NCI-H1694 treated with DMSO at 0.1 percent for 48 hours (cell line): Measurements from ENCODE around the gene ZNF28.
A peak's percentile ranks its signal among the peaks of the same experiment; 100 is the strongest.
"Not testable (repeated sequence)": the region's sequence is repeated elsewhere in the genome, so short reads cannot be mapped to it uniquely, and the experiment has no call there.

Experiments used
- DNase-seq: peaks from one replicate; lab custom pipeline; 2025; lab: John Stamatoyannopoulos, UW

The ZNF28 gene

DNA sequence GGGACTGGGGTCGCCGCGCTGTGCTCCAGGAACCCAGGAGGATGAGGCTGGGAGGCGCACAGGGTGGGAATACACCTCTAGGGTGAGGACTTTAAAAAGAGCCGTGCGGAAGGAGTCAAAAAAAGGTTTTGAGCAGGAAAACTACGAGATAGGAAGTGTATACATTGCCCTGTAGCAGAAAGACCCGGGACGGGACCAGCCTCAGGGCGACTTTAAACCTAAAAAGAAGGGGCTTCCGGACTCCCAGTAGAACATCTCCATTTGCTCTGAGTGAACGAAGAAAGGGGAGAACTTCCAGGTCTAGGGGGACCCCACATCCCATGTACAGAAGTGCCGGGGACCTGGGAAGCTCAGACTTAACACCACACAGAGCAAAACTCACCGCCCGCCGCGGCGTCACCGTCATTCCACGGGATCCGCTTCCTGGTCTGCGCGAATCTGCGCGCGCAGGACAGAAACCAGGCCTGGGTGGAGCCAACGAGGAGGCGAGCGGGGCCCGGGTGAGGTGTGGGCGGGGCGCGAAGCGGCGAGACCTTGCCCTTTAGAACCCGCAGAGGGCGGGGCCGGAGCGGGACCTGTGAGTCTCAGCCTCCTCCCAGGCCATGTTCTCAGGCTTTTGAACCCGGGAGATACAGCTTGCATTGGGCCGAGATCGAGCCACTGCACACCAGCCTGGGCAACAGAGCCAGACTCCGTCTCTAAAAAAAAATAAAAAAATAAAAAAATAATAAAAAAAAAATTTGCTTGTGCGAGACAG is at the start of gene ZNF28:
ZNF28 (minus strand) TSS at position 430 of the 757 bp plus-strand sequence. CDS start 3,675 bp downstream, outside the sequence.
- DNase-seq: peak; percentile 9

DNA sequence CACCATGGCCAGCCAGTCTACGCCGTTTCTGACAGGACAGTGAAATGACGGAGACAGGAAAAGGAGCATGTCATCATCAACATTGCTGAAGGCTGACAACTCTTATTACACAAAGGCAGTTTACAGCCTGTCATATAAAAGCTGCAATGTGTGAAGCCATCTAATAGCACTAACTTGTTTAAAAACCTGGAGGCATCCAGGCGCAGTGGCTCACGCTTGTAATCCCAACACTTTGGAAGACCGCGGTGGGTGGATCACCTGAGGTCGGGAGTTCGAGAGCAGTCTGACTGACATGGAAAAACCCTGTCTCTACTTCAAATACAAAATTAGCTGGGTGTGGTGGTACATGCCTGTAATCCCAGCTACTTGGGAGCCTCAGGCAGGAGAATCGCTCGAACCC is 46.6 kb upstream of the ZNF28 start:
- not testable (repeated sequence) for DNase-seq

DNA sequence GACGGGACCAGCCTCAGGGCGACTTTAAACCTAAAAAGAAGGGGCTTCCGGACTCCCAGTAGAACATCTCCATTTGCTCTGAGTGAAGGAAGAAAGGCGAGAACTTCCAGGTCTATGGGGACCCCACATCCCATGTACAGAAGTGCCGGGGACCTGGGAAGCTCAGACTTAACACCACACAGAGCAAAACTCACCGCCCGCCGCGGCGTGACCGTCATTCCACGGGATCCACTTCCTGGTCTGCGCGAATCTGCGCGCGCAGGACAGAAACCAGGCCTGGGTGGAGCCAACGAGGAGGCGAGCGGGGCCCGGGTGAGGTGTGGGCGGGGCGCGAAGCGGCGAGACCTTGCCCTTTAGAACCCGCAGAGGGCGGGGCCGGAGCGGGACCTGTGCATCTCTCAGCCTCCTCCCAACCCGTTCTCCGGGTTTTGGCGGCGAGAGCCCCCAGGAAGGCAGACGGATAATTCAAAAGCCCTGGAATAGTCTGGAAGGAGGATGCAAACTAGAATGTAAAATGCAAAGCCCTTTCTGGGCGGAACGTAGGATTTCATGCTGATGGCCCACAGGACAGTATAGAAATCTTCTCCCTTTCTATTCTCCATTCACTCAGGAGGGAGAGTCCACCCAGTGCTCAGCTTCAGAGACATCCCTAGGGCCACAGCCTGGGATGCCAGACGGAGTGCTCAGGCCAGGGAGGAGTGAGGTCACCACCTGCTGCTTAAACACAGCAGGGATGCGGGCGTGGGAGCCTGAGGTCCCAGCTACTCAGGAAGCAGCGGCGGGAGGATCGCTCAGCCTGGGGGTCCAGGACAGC is 36.2 kb upstream of the ZNF28 start, which contains the start of gene ZNF468:
ZNF468 (minus strand) TSS at position 242 of the 814 bp plus-strand sequence. CDS start 3,347 bp downstream, outside the sequence.
- DNase-seq: peak; percentile 6

DNA sequence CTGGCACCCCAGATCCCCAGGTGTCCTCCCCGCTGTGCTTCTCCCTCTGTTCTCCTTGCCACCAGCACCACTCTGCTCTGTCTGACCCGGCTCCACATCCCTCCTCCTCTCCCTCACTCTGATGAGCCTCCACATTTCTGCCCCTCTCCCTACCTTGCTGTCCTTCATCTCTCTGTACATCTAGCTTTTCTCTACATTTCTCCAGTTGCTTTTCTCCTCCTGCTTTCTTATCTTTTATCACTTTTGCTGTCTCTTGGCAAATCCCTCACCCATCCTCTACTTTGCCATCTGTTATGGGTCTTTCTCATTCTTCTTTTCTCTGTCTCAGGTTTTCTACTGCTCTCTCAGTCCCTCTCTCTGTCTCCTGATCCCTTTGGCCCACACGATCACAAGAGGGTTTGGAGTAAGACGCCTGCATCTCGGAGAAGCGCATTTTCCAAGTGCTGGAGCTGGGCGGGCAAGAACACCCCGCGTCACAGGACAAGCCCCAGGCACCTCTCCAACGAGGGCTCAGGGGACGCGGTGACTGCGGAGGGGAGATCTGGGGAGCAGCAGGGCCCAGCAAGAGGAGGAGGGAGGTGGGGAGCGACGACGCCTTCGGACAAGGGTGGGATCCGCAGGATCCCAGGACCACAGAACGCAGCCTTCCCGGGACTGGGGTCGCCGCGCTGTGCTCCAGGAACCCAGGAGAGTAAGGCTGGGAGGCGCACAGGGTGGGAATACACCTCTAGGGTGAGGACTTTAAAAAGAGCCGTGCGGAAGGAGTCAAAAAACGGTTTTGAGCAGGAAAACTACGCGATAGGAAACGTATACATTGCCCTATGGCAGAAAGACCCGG is 35.3 kb upstream of the ZNF28 start:
- not testable (repeated sequence) for DNase-seq

DNA sequence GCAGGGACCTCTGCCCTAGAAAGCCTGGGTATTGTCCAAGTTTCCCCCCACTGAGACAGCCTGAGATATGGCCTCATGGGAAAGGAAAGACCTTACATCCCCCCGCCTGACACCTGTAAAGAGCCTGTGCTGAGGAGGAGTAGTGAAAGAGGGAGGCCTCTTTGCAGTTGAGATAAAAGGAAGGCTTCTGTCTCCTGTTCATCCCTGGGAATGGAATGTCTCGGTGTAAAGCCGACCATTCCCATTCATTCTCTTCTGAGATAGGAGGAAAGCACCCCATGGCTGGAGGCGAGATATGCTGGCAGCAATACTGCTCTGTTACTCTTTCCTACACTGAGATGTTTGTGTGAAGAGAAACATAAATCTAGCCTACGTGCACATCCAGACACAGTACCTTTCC is 25.9 kb upstream of the ZNF28 start:
- not testable (repeated sequence) for DNase-seq

DNA sequence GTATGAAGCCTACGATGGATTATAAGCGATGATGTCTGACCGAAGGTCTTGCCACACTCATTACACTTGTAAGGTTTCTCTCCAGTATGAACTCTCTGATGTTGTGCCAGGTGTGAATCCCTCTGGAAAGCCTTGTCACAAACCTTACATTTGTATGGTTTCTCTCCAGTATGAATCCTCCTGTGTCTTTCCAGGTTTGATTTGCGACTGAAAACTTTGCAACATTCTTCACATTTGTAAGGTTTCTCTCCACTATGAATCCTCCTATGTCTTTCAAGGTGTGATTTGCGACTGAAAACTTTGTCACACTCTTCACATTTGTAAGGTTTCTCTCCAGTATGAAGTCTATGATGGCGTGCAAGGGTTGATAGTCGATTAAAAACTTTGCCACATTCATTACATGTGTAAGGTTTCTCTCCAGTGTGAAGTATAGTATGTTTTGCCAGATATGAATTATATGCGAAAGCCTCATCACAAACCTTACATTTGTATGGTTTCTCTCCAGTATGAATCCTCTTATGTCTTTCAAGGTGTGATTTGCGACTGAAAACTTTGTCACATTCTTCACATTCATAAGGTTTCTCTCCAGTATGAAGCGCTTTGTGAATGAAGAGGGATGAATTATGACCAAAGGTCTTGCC is 19.5 kb upstream of the ZNF28 start:
- not testable (repeated sequence) for DNase-seq

DNA sequence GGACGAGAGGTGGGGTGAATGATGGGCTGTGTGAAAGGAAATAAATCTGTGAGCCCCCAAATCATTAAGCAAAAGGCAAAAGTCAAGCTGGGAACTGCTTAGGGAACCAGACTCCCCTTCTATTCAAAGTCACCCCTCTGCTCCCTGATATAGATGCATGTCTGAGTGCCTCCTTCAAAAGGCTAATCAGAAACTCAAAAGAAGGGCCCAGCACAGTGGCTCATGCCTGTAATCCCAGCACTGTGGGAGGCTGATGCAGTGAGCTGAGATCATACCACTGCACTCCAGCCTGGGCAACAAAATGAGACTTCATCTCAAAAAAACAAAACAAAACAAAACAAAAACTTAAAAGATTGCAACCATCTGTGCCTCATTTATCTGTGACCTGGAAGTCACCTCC is 12.9 kb upstream of the ZNF28 start:
- not testable (repeated sequence) for DNase-seq

DNA sequence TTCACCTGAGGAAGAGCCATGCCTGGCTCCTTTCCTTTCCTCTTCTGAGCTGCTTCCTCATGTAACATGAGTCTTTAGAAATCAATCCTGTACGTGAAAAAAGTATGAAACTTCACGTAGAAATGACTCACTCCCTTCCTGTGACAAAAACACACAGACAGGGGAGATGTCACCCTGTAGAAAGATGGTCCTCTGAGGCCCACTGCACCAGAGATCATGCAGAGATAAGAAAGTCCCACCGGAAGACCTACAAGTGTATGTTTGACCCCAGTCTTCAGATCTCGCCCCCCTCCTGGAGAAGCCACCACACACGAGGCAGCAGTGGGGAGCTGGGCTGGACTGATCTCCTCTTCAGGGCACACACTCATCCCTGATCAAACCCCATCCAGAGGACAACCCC is 12.1 kb upstream of the ZNF28 start:
- DNase-seq: not testable (repeated sequence)

DNA sequence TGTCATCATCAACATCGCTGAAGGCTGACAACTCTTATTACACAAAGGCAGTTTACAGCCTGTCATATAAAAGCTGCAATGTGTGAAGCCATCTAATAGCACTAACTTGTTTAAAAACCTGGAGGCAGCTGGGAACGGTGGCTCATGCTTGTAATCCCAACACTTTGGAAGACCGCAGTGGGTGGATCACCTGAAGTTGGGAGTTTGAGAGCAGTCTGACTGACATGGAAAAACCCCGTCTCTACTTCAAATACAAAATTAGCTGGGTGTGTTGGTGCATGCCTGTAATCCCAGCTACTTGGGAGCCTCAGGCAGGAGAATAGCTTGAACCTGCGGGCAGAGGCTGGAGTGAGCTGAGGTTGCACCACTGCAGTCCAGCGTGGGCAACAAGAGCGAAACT is 8.4 kb upstream of the ZNF28 start:
- DNase-seq: not testable (repeated sequence)

DNA sequence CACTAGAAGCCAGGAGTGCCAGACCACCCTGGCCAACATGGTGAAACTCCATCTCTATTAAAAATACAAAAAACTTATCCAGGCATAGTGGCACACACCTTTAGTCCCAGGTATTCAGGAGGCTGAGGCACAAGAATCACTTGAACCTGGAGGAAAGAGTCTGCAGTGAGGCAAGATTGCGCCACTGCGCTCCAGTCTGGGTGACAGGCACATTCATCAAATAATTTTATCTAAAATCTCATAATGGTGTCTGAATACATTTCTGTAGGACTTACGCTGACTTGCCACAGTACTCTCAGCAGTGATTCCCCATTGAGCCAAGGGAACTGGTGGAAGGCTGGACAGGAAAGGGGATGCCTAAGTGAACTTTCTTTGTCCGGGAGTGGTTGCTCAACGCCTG is 4.3 kb upstream of the ZNF28 start:
- DNase-seq: no peak

DNA sequence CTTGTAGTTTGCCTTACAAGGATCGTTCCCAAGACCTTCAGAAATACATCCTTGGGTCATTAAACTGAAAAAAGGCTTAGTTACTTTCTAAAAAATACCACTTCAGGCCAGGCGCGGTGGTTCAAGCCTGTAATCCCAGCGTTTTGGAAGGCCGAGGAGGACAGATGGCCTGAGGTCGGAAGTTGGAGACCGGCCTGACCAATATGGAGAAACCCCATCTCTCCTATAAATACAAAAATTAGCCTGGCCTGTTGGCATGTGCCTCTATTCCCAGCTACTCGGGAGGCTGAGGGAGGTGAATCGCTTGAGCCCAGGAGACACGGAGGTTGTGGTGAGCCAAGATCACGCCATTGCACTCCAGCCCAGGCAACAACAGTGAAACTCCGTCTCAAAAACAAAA is 2.2 kb upstream of the ZNF28 start:
- no peak for DNase-seq

DNA sequence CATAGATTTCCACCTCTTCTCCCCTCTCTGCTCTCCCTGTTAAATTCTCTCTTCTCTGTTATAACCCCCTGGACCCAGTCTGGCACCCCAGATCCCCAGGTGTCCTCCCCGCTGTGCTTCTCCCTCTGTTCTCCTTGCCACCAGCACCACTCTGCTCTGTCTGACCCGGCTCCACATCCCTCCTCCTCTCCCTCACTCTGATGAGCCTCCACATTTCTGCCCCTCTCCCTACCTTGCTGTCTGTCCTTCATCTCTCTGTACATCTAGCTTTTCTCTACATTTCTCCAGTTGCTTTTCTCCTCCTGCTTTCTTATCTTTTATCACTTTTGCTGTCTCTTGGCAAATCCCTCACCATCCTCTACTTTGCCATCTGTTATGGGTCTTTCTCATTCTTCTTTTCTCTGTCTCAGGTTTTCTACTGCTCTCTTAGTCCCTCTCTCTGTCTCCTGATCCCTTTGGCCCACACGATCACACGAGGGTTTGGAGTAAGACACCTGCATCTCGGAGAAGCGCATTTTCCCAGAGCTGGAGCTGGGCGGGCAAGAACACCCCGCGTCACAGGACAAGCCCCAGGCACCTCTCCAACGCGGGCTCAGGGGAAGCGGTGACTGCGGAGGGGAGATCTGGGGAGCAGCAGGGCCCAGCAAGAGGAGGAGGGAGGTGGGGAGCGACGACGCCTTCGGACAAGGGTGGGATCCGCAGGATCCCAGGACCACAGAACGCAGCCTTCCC is 795 bp downstream of the ZNF28 start:
- not testable (repeated sequence) for DNase-seq

DNA sequence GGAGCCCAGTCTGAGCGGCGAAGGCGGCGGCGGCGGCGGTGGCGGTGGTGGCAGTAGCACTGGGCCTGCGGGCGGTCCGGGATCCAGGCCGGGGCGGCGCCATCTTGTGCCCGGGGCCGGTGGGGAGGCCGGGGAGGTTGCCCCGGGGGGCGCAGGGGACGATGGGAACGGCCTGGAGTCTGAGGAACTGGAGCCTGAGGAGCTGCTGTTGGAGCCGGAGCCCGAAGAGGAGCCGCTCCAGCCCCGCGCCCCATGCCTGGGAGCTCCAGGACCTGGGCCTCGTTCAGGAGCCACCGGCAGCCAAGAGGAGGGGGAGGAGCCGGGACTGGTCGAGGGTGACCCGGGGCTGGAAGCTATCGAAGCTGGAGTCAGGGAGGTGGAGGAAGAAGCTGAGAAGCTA is 11.6 kb downstream of the ZNF28 start:
- DNase-seq: no peak

DNA sequence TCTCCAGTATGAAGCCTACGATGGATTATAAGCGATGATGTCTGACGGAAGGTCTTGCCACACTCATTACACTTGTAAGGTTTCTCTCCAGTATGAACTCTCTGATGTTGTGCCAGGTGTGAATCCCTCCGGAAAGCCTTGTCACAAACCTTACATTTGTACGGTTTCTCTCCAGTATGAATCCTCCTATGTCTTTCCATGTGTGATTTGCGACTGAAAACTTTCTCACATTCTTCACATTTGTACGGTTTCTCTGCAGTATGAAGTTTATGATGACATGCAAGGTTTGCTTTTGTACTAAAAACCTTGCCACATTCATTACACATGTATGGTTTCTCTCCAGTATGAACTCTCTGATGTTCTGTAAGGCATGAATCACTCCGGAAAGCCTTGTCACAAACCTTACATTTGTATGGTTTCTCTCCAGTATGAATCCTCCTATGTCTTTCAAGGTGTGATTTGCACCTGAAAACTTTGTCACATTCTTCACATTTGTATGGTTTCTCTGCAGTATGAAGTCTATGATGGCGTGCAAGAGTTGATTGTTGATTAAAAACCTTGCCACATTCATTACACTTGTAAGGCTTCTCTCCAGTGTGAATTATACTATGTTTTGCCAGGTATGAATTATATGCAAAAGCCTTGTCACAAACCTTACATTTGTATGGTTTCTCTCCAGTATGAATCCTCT is 21.3 kb downstream of the ZNF28 start:
- not testable (repeated sequence) for DNase-seq

DNA sequence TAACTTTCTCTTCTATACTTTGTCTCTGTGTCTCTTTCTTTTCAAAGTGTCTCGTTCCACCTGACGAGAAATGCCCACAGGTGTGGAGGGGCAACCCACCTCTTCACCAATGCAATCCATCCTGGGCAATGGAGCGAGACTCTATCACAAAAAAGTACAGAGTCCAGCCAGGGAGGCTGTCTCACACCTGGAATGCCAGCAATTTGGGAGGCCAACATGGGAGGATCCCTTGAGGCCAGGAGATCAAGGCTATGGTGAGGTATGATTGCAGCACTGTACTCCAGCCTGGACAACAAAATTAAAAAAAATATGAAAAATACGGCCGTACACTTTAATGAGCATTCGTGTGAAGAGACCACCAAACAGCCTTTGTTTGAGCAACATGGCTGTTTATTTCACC is 32.0 kb downstream of the ZNF28 start:
- no peak for DNase-seq

DNA sequence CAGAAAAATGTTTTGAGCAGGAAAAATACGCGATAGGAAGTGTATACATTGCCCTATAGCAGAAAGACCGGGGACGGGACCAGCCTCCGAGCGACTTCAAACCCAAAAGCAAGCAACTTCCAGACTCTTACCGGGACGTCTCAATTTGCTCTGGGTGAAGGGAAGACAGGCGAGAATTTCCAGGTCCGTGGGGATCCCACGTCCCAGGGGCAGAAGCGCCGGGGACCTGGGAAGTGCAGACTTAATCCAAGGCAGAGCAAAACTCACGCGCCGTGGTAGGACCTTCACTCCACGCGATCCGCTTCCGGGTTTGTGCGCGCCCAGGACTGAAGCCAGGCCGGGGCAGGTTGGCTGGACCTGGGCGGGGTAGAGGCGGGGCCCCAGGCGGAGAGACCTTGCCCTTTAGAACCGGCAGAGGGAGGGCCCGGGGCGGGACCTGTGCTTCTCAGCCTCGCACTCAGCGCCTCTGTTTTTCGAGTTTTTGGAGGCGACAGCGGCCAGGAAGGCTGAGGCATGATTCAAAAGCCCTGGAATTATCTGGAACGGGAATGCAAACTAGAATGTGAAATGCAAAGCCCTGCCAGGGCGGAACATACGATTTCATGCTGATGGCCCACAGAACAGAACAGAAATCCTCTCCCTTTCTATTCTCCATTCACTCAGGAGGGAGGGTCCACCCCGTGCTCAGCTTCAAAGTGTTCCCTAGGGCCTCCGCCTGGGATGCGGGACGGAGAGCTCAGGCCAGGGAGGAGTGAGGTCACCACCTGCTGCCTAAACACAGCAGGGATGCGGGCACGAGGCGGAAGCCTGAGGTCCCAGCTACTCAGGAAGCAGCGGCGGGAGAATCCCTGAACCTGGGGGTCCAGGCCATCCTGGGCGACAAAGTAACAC is 34.7 kb downstream of the ZNF28 start, which contains the start of gene ZNF600:
ZNF600 (minus strand) TSS at position 328 of the 891 bp plus-strand sequence. CDS start 7,903 bp downstream, outside the sequence.
- DNase-seq: not testable (repeated sequence)

DNA sequence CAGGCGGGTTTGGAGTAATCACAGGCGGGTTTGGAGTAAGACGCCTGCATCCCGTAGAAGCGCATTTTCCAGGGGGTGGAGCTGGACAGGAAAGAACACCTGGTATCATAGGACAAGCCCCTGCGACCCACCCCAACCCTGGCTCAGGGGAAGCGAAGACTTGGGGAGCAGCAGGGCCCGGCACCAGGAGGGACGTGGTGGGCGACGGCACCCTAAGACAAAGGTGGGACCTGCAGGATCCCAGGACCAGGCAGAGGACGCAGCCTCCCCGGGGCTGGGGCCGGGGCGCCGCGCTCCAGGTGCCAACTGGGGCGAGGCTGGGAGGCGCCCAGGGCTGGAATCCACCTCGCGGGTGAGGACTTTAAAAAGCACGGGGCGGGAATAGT is 35.4 kb downstream of the ZNF28 start:
- DNase-seq: no peak

DNA sequence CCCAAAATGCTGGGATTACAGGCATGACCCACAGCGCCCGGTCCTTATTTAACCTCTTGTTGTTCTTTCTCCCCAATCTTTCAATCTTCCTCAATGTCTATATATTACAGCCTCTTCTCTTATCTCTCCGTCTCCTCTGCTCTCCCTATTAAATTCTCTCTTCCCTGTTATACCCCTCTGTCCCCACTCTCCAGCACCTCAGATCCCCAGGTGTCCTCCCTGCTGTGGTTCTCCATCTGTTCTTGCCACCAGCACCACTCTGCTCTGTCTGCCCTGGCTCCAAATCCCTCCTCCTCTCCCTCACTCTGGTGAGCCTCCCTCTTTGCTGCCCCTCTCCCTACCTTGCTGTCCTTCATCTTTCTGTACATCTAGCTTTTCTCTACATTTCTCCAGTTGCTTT is 35.9 kb downstream of the ZNF28 start:
- no peak for DNase-seq

DNA sequence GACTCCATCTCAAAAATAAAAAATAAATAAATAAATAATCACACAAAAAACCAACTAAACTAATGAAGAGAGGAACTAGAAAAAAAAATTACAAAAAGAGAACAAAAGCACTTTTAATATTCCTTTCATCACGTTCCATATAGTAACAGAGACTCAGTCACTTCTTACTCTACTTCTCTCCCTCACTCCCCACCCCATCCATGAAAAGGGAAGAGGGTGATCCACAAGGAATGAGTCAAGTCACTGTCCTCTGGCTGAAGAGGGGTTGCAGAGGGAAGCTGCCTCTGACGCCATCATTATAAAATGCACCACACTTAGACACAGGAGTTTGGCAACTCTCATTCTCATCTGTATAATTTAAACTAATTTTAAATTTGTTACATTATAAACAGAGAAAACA is 38.6 kb downstream of the ZNF28 start:
- DNase-seq: not testable (repeated sequence)
